Fibroblast of lung (primary cell): ENCODE measurements around the gene ACAP3. TPM values are rescaled to one million over a fixed set of nuclear protein-coding genes. Genes with fewer than 3 reads are reported as not detected.
A peak's percentile ranks its signal among the peaks of the same experiment; 100 is the strongest.

Experiments
- DNase-seq, 2 donors: peaks; one replicate each; pipeline versions ENCODE4 v3.0.0 to v3.0.0-alpha.2; 2010; ENCODE audit warnings: low read depth in 2 of 2
- H2AFZ ChIP-seq: 2 replicates; pipeline ENCODE4 v1.5.1; 2012; ENCODE audit warnings: low read length, control low read depth, inconsistent platforms
- H3K27ac ChIP-seq: 2 replicates; pipeline ENCODE4 v1.5.1; 2011; ENCODE audit warnings: low read length, control low read depth; ENCODE audit not compliant: insufficient read depth
- H3K27me3 ChIP-seq: 2 replicates; pipeline ENCODE4 v1.5.1; 2011; ENCODE audit warnings: mild to moderate bottlenecking, low read length; ENCODE audit not compliant: control insufficient read depth, insufficient read depth
- H3K36me3 ChIP-seq: 2 replicates; pipeline ENCODE4 v1.5.1; 2011; ENCODE audit warnings: low read length; ENCODE audit not compliant: control insufficient read depth, insufficient read depth
- H3K4me1 ChIP-seq: 2 replicates; pipeline ENCODE4 v1.5.1; 2011; ENCODE audit warnings: low read length; ENCODE audit not compliant: control insufficient read depth, insufficient read depth; ENCODE audit errors: extremely low read depth
- H3K4me2 ChIP-seq: 2 replicates; pipeline ENCODE4 v1.5.1; 2011; ENCODE audit warnings: low read length, control low read depth; ENCODE audit not compliant: insufficient read depth; ENCODE audit errors: extremely low read depth
- H3K4me3 ChIP-seq, 4 experiments: fragments of 200-600 bp in 1 of 4; sonication (generic) in 1 of 4; replicated peaks in 1 of 4; 2 replicates each; pipeline ENCODE4 v1.5.1; 2011 to 2016; ENCODE audit warnings: low read length in 4 of 4, low read depth in 3 of 4, mild to moderate bottlenecking in 3 of 4, control low read depth in 2 of 4, inconsistent platforms in 1 of 4, mixed read lengths in 1 of 4; ENCODE audit not compliant: insufficient read depth in 1 of 4; ENCODE audit errors: control extremely low read depth in 1 of 4
- H3K79me2 ChIP-seq: 2 replicates; pipeline ENCODE4 v1.5.1; 2012; ENCODE audit warnings: mild to moderate bottlenecking, low read length, inconsistent platforms; ENCODE audit not compliant: control insufficient read depth, insufficient read depth
- H3K9ac ChIP-seq: 2 replicates; pipeline ENCODE4 v1.5.1; 2011; ENCODE audit warnings: mild to moderate bottlenecking, low read length, control low read depth; ENCODE audit not compliant: insufficient read depth
- H3K9me3 ChIP-seq: 2 replicates; pipeline ENCODE4 v1.5.1; 2012; ENCODE audit warnings: low read depth, low read length; ENCODE audit not compliant: control insufficient read depth, insufficient read depth
- H4K20me1 ChIP-seq: 2 replicates; pipeline ENCODE4 v1.5.1; 2011; ENCODE audit warnings: low read length; ENCODE audit not compliant: control insufficient read depth, insufficient read depth; ENCODE audit errors: extremely low read depth
- CTCF ChIP-seq, 2 donors: IDR thresholded peaks in 1 of 2; conservative IDR thresholded peaks in 1 of 2; 1 replicate in 1 of 2; 2 replicates in 1 of 2; pipeline ENCODE4 v1.5.1; 2011 to 2012; ENCODE audit warnings: low read length in 2 of 2, control low read depth in 1 of 2, inconsistent platforms in 1 of 2, low read depth in 1 of 2, mild to moderate bottlenecking in 1 of 2
- EZH2 ChIP-seq: IDR thresholded peaks from 2 replicates; pipeline ENCODE4 v1.5.1; 2012; ENCODE audit warnings: low read length, control low read depth, mild to moderate bottlenecking; ENCODE audit errors: missing control alignments
- polyA plus RNA-seq, 2 donors: library from polyadenylated mRNA; depleted of rRNA in 1 of 2; stranded (reverse) in 1 of 2; unstranded in 1 of 2; fragments of >200 nt; gene quantifications; 2 replicates each; pipeline ENCODE4 v1.2.1, GENCODE V29; 2011 to 2012; ENCODE audit warnings: missing spikeins in 1 of 2
- total RNA-seq: library from RNA; depleted of rRNA; stranded (reverse); fragments of >200 nt; gene quantifications from 2 replicates; pipeline ENCODE4 v1.2.1, GENCODE V29; 2014

The ACAP3 gene
- total and polyA plus RNA-seq, 2 donors (not counting 1 experiment from before 2014, with no cell fraction given), result 15.3 to 50.9 TPM

- Histone ChIP-seq H2AFZ (no peak overlapping the region), H4K20me1 (no peaks in the 10 kb centered on the region), H3K4me1 (peaks cover 17% of the 10 kb centered on the region), H3K9ac (no peak overlapping the region), H3K79me2 (peaks cover 63% of the 10 kb centered on the region), H3K4me2 (peak overlapping the region; percentile 30), H3K27ac (peak overlapping the region; percentile 94), H3K36me3 (peaks cover 33% of the 10 kb centered on the region), H3K27me3 (no peaks in the 10 kb centered on the region), H3K4me3 (no peak overlapping the region), H3K9me3 (no peaks in the 10 kb centered on the region)
- TF ChIP-seq CTCF (conservative IDR thresholded peaks at IDR 0.05 in 1 of 2, IDR thresholded peaks at IDR 0.05 in 1 of 2; ENCODE audit: low read depth in 1 of 2, low read length in 2 of 2) (peak; percentile 34 to 60), EZH2 (no peak)
- DNase-seq, result peak; percentile 97 to 98
Observed at GRCh38 chr1:1264868-1265272, 42.9 kb downstream of the ACAP3 start.

GRCh38 chr1:1264026-1264425 is 43.7 kb downstream of the ACAP3 start:
- peaks cover 59% of the 10 kb centered on the region for H3K79me2 ChIP-seq
- H3K27me3 ChIP-seq, result no peaks in the 10 kb centered on the region
- DNase-seq, result no peak
- no peak overlapping the region for H3K9ac ChIP-seq
- no peak overlapping the region for H2AFZ ChIP-seq
- H3K4me2 ChIP-seq, result no peak overlapping the region
- peak overlapping the region; percentile 94 for H3K27ac ChIP-seq
- H4K20me1 ChIP-seq, result no peaks in the 10 kb centered on the region
- no peak overlapping the region for H3K4me3 ChIP-seq
- H3K9me3 ChIP-seq, result no peaks in the 10 kb centered on the region
- peaks cover 35% of the 10 kb centered on the region for H3K36me3 ChIP-seq
- peaks cover 17% of the 10 kb centered on the region for H3K4me1 ChIP-seq
- TF ChIP-seq EZH2, result no peak
- TF ChIP-seq CTCF (conservative IDR thresholded peaks at IDR 0.05 in 1 of 2, IDR thresholded peaks at IDR 0.05 in 1 of 2; ENCODE audit: low read depth in 1 of 2, low read length in 2 of 2), result no peak

GRCh38 chr1:1262758-1263157 is 45.0 kb downstream of the ACAP3 start:
- Histone ChIP-seq H3K9me3 (no peaks in the 10 kb centered on the region), H4K20me1 (no peaks in the 10 kb centered on the region), H3K4me2 (no peak overlapping the region), H3K9ac (no peak overlapping the region), H3K27me3 (no peaks in the 10 kb centered on the region), H3K4me3 (no peak overlapping the region), H3K79me2 (peaks cover 52% of the 10 kb centered on the region), H3K4me1 (peaks cover 19% of the 10 kb centered on the region), H3K36me3 (peaks cover 32% of the 10 kb centered on the region), H2AFZ (no peak overlapping the region), H3K27ac (peak overlapping the region; percentile 94)
- no peak for DNase-seq
- TF ChIP-seq CTCF (conservative IDR thresholded peaks at IDR 0.05 in 1 of 2, IDR thresholded peaks at IDR 0.05 in 1 of 2; ENCODE audit: low read depth in 1 of 2, low read length in 2 of 2) (no peak), EZH2 (no peak)
